GM19463 (cell line): ENCODE measurements around the gene GAD1.

Experiments
- ATAC-seq: cut with Tn5 transposase; IDR thresholded peaks from one replicate; pipeline ENCODE4 v1.9.1; 2021; ENCODE audit warnings: mild to moderate bottlenecking, moderate library complexity; ENCODE audit not compliant: unreplicated experiment

GAD1 gene

DNA sequence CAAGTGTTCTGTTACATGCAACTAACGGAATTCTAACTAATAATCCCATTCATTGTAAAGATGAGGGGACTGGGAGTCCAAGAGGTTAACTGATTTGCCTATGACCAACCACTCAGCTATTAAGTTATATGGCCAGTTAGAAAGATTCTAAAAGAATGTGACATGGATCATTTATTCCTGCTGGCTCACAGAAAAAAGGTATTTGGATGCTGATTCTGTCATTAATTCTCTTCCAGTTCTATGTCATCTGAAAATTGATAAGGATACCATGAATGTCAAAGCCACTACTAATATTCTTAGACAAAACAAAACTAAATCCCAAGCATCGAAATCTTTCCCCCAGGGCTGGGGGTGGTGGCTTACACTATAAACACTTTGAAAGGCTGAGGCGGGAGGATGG is 71.2 kb downstream of the GAD1 start:
- no peak for ATAC-seq

DNA sequence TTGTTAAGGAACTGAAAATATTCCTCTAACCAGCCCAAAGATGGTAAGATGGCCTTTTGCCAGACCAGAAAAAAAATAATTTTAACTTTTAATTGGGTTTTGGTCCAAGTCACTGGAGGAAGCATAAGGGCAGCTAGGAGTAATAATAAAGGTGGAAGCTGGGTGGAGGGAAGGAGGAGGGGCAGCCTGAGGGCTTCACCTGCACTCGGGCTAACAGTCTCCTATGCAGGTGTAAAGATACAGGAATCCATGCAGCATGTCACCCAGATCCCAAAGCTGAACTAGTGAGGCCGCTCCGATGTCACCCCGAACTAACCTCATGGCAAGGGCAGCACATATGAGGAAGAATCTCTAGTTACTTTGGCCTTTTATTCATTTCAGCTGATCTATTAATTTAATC is 75.2 kb downstream of the GAD1 start:
- ATAC-seq, result no peak

- no peak for ATAC-seq
These were observed 75.8 kb downstream of the GAD1 start for GRCh38 chr2:170892391-170892951.

GRCh38 chr2:170895023-170895757 is 78.5 kb downstream of the GAD1 start:
- no peak for ATAC-seq

- no peak for ATAC-seq
These were observed 79.9 kb downstream of the GAD1 start for GRCh38 chr2:170896622-170897021.

GRCh38 chr2:170897108-170897507 is 80.4 kb downstream of the GAD1 start:
- no peak for ATAC-seq

- ATAC-seq, result no peak
These were observed 89.2 kb downstream of the GAD1 start for GRCh38 chr2:170905864-170906263.
